K562 (cell line): Measurements from ENCODE around the gene PLEKHM2. TPM values are rescaled to one million over a fixed set of nuclear protein-coding genes. Genes with fewer than 3 reads are reported as not detected.

Experiments used
- ATAC-seq: fragments of 200-7000 bp; cut with Tn5 transposase; 3 replicates; pipeline ENCODE4 v1.9.1; 2020; ENCODE audit warnings: moderate library complexity
- BruUV-seq: library from RNA; stranded (reverse); fragments of 400-500 nt; replicated peaks from 2 replicates; lab custom pipeline; 2021; lab: Mats Ljungman, UMichigan
- CTCF ChIA-PET: fragments of 300-600 bp; formaldehyde crosslinking; extraction: SDS; loops from one replicate; lab custom pipeline; 2021; ENCODE audit warnings: low intra/inter-chr PET ratio; lab: Yijun Ruan, JAX
- POLR2A ChIA-PET: fragments of 300-600, 350-650 bp; sonication (Branson Sonifier 250); formaldehyde crosslinking; extraction: SDS; loops from one replicate; lab custom pipeline; 2021; ENCODE audit warnings: antibody characterized with exemption, inconsistent platforms; lab: Yijun Ruan, JAX
- DNase-seq, 4 experiments: peaks; one replicate each; pipeline versions ENCODE4 v3.0.0 to v3.0.0-alpha.2; 2011 to 2018; ENCODE audit warnings: low spot score in 3 of 4, mixed read lengths in 3 of 4; ENCODE audit errors: extremely low read depth in 1 of 4
- FAIRE-seq: peaks from 2 replicates; lab custom pipeline; 2011; peaks lifted over from hg19 to GRCh38; lab: Jason Lieb, UNC
- H2AFZ ChIP-seq: 2 replicates; pipeline ENCODE4 v1.6.0; 2011; ENCODE audit warnings: low read depth, low read length, control low read depth, inconsistent platforms
- H3K27ac ChIP-seq: fragments of 200-600 bp; 3 replicates; pipeline ENCODE4 v1.8.0; 2011; ENCODE audit warnings: low read depth, mild to moderate bottlenecking, control low read depth, inconsistent platforms, low read length, moderate library complexity, mixed read lengths; ENCODE audit errors: extremely low read depth
- H3K27me3 ChIP-seq, 2 experiments: fragments of 300-600 bp in 1 of 2; 2 replicates in 1 of 2; 3 replicates in 1 of 2; pipeline versions ENCODE4 v1.6.0 to v1.8.0; 2011; ENCODE audit warnings: inconsistent platforms in 2 of 2, low read length in 2 of 2, mild to moderate bottlenecking in 1 of 2, mixed read lengths in 1 of 2, moderate library complexity in 1 of 2; ENCODE audit not compliant: control insufficient read depth in 2 of 2, insufficient read depth in 2 of 2
- H3K36me3 ChIP-seq: fragments of 300-600 bp; 3 replicates; pipeline ENCODE4 v1.8.0; 2011; ENCODE audit warnings: mild to moderate bottlenecking, low read length, inconsistent platforms; ENCODE audit not compliant: control insufficient read depth, insufficient read depth
- H3K4me1 ChIP-seq, 2 experiments: fragments of 200-600 bp in 1 of 2; replicated peaks in 1 of 2; 2 replicates in 1 of 2; 3 replicates in 1 of 2; pipeline versions ENCODE4 v1.5.1 to v1.8.0; 2011; ENCODE audit warnings: inconsistent platforms in 2 of 2, low read length in 2 of 2, mild to moderate bottlenecking in 1 of 2, mixed read lengths in 1 of 2, moderate library complexity in 1 of 2; ENCODE audit not compliant: control insufficient read depth in 2 of 2, insufficient read depth in 2 of 2
- H3K4me2 ChIP-seq: 2 replicates; pipeline ENCODE4 v1.6.1; 2011; ENCODE audit warnings: low read length, control low read depth, inconsistent platforms, mixed read lengths; ENCODE audit not compliant: insufficient read depth
- H3K4me3 ChIP-seq: fragments of 200-600 bp; sonication (generic), shearing (Covaris generic); 2 replicates; pipeline ENCODE4 v1.5.1; 2016; ENCODE audit warnings: control low read depth, inconsistent platforms
- H3K79me2 ChIP-seq: fragments of 200-600 bp; 3 replicates; pipeline ENCODE4 v1.8.0; 2011; ENCODE audit warnings: low read length, inconsistent platforms; ENCODE audit not compliant: control insufficient read depth, insufficient read depth
- H3K9ac ChIP-seq, 2 experiments: 2 replicates each; pipeline versions ENCODE4 v1.6.0 to v1.6.1; 2011; ENCODE audit warnings: low read depth in 2 of 2, low read length in 2 of 2, control low read depth in 1 of 2, inconsistent platforms in 1 of 2, mild to moderate bottlenecking in 1 of 2, mixed read lengths in 1 of 2; ENCODE audit not compliant: insufficient read depth in 1 of 2
- H3K9me1 ChIP-seq: one replicate; pipeline ENCODE4 v1.6.0; 2011; ENCODE audit warnings: inconsistent platforms, mild to moderate bottlenecking, low read length, moderate library complexity; ENCODE audit not compliant: control insufficient read depth, insufficient read depth
- H3K9me3 ChIP-seq: replicated peaks from 2 replicates; pipeline ENCODE4 v1.5.1; 2011; ENCODE audit warnings: low read depth, low read length, inconsistent platforms; ENCODE audit not compliant: control insufficient read depth, insufficient read depth
- H4K20me1 ChIP-seq: replicated peaks from 2 replicates; pipeline ENCODE4 v1.6.1; 2011; ENCODE audit warnings: low read length, inconsistent platforms, mixed read lengths; ENCODE audit not compliant: control insufficient read depth, insufficient read depth
- BRD4 ChIP-seq: fragments of 200-600 bp; sonication (generic); IDR thresholded peaks from 2 replicates; pipeline ENCODE4 v1.6.1; 2017; ENCODE audit warnings: inconsistent platforms
- CHD4 ChIP-seq: fragments of 200-600 bp; sonication (generic); IDR thresholded peaks from 3 replicates; pipeline ENCODE4 v1.6.1; 2012; ENCODE audit warnings: low read depth, mild to moderate bottlenecking, mixed read lengths, low read length, inconsistent platforms; ENCODE audit not compliant: insufficient read depth, insufficient replicate concordance, poor library complexity, severe bottlenecking
- DIDO1 ChIP-seq: fragments of 450-650 bp; IDR thresholded peaks from 2 replicates; pipeline ENCODE4 v1.6.1; 2016; ENCODE audit warnings: low read depth, missing biosample characterization, missing genetic modification characterization
- HMG20A ChIP-seq: fragments of 450-650 bp; formaldehyde crosslinking; conservative IDR thresholded peaks from 2 replicates; pipeline ENCODE4 v1.4.0; 2020; ENCODE audit warnings: mild to moderate bottlenecking, mixed read lengths
- JUNB ChIP-seq: fragments of 450-650 bp; formaldehyde crosslinking; conservative IDR thresholded peaks from 2 replicates; pipeline ENCODE4 v1.4.0; 2020; ENCODE audit warnings: mild to moderate bottlenecking
- PHF8 ChIP-seq: fragments of 200-600 bp; sonication (generic); IDR thresholded peaks from 2 replicates; pipeline ENCODE4 v1.6.1; 2012; ENCODE audit warnings: mixed run types, mild to moderate bottlenecking, inconsistent platforms, low read length, moderate library complexity, borderline replicate concordance
- RCOR1 ChIP-seq, 2 experiments: IDR thresholded peaks; 2 replicates each; pipeline ENCODE4 v1.6.1; 2012; ENCODE audit warnings: low read depth in 2 of 2, low read length in 2 of 2, borderline replicate concordance in 1 of 2, improper control_type of control experiment in 1 of 2
- SAP30 ChIP-seq: fragments of 200-600 bp; sonication (generic); IDR thresholded peaks from 2 replicates; pipeline ENCODE4 v1.6.1; 2012; ENCODE audit warnings: borderline replicate concordance, low read depth, mild to moderate bottlenecking, moderate library complexity, low read length, control low read depth, inconsistent platforms; ENCODE audit not compliant: insufficient read depth, poor library complexity, severe bottlenecking
- SMAD3 ChIP-seq: fragments of 450-650 bp; formaldehyde crosslinking; conservative IDR thresholded peaks from 2 replicates; pipeline ENCODE4 v1.4.0; 2020; ENCODE audit warnings: mild to moderate bottlenecking
- SMARCC2 ChIP-seq: fragments of 450-650 bp; IDR thresholded peaks from 2 replicates; pipeline ENCODE4 v1.6.1; 2017; ENCODE audit warnings: antibody characterized with exemption, moderate library complexity, mild to moderate bottlenecking, low read depth
- STAT5B ChIP-seq: fragments of 250-450 bp; sonication (Bioruptor Pico); IDR thresholded peaks from 2 replicates; pipeline ENCODE4 v1.8.0; 2021; ENCODE audit warnings: mild to moderate bottlenecking, inconsistent platforms
- TOE1 ChIP-seq, 2 experiments: fragments of 450-650 bp in 1 of 2; sonication (generic) in 1 of 2; formaldehyde crosslinking in 1 of 2; IDR thresholded peaks; 2 replicates each; pipeline versions ENCODE4 v1.7.1 to v1.8.0; 2016 to 2022; ENCODE audit warnings: borderline replicate concordance in 2 of 2, mild to moderate bottlenecking in 2 of 2, antibody characterized with exemption in 1 of 2, inconsistent platforms in 1 of 2, low read depth in 1 of 2, missing genetic modification reagents in 1 of 2, moderate library complexity in 1 of 2
- ZNF274 ChIP-seq: IDR thresholded peaks from 2 replicates; pipeline ENCODE4 v1.6.1; 2011; ENCODE audit warnings: low read depth, mild to moderate bottlenecking, low read length, moderate library complexity, borderline replicate concordance
- ZNF431 ChIP-seq: sonication (generic); formaldehyde crosslinking; IDR thresholded peaks from 2 replicates; pipeline ENCODE4 v1.8.0; 2022; ENCODE audit warnings: mild to moderate bottlenecking, missing genetic modification reagents
- ZNF696 ChIP-seq: fragments of 250-450 bp; sonication (Bioruptor Pico); conservative IDR thresholded peaks from 2 replicates; pipeline ENCODE4 v1.4.0; 2020; ENCODE audit warnings: mild to moderate bottlenecking, moderate library complexity
- WGBS: fragments of 100-300 bp; shearing (Covaris generic); methylation state at CpG from one replicate; pipeline ENCODE4 v1.1.6; 2016; ENCODE audit warnings: low coverage, mixed read lengths; ENCODE audit not compliant: insufficient coverage; ENCODE audit errors: missing lambda C conversion rate; 5-methylcytosine and 5-hydroxymethylcytosine counted together
- in situ Hi-C: fragments of 300-500 bp; cut with MboI; formaldehyde crosslinking; loops from 4 replicates; pipeline ENCODE4 v1.15.0; 2018; ENCODE audit warnings: inconsistent platforms, mixed read lengths
- intact Hi-C: fragments of 100-400 bp; cut with micrococcal nuclease; formaldehyde crosslinking; loops from 2 replicates; pipeline ENCODE4 v1.14.2; 2022
- polyA plus RNA-seq, 8 experiments: library from polyadenylated mRNA; depleted of rRNA in 4 of 8; stranded (reverse) in 5 of 8; unstranded in 3 of 8; fragments of >200 nt; fragmentation: Nextera tagmentation in 2 of 8; fragmentation: Illumina TruSeq in 1 of 8; extraction: Ambion mirVana in 2 of 8; extraction: Trizol in 1 of 8; gene quantifications; 2 replicates each; pipeline versions ENCODE4 v1.2.1 to v1.2.3, GENCODE V29; 2011 to 2014; ENCODE audit warnings: inconsistent platforms in 1 of 8, missing spikeins in 1 of 8
- total RNA-seq, 7 experiments: library from RNA; depleted of rRNA in 6 of 7; stranded (reverse); fragments of >200 nt in 6 of 7; fragmentation: Illumina TruSeq in 2 of 7; extraction: Trizol in 2 of 7; gene quantifications; 2 replicates each; pipeline versions ENCODE4 v1.2.1 to v1.2.3, GENCODE V29; 2011 to 2021; ENCODE audit warnings: low replicate concordance in 1 of 7
- TF ChIP-seq, protein P1 (sequence below): sonication (generic); formaldehyde crosslinking; IDR thresholded peaks from 2 replicates; pipeline ENCODE4 v1.8.0; 2023; ENCODE audit warnings: missing genetic modification reagents, mild to moderate bottlenecking, borderline replicate concordance

PLEKHM2 gene
- total and polyA plus RNA-seq, 9 of the 15 experiments (the other 6 are each of a cell fraction or from before 2014, with no cell fraction given) = 0.27 to 63.7 (median 33.2) TPM

DNA sequence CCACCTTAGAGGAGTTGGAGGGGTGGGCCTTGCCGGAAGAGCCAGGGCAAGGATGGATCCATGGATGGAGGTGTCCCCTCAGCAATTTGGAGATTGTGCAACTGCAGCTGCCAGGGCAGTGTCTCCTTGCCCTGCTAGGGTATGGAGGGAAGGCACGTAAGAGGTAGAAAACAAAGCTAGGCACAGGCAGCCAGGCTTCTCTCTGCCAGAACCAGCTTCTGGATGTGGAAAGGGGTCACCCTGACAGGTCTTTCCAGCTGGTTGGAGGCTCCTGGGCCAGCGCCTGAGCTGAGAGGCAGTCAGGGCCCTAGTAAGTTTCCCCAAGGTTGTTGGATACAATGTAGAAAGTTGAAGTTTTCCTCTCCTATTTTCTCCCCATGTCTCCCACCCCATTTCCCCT lies 36.7 kb downstream of the PLEKHM2 start:
- H2AFZ ChIP-seq = no peak overlapping the region
- peaks cover 0 to 9% of the 10 kb centered on the region in 2 experiments; a peak in 1 of 5 replicates for H3K4me1 ChIP-seq
- H3K27me3 ChIP-seq = no peaks in the 10 kb centered on the region
- H3K9me3 ChIP-seq = no peaks in the 10 kb centered on the region
- WGBS = 96% methylated on average over 3 of the region's 3 CpGs
- H3K27ac ChIP-seq = no peak overlapping the region
- intact Hi-C loops (no loop called here), in situ Hi-C loops (no loop called here)
- no peaks in the 10 kb centered on the region for H3K9me1 ChIP-seq
- no peak overlapping the region for H3K4me2 ChIP-seq
- POLR2A ChIA-PET = interaction anchor here (0.6 to 1.8 kb wide), 4 partner anchors 10 to 80 kb away, joined by 3 to 4 read pairs (median 3); no protein-coding TSS in a partner anchor
- no peak for DNase-seq
- CTCF ChIA-PET = no interaction called here
- TF ChIP-seq JUNB (CRISPR knock-in tag) (no peak), ZNF696 (CRISPR knock-in tag) (no peak), ZNF274 (no peak), HMG20A (CRISPR knock-in tag) (no peak), SMARCC2 (no peak), STAT5B (no peak), TOE1 (IDR thresholded peaks at IDR 0.05; ENCODE audit: borderline replicate concordance) (no peak), TOE1 (CRISPR knock-in tag; IDR thresholded peaks at IDR 0.05; ENCODE audit: borderline replicate concordance, low read depth) (no peak), CHD4 (no peak), SMAD3 (CRISPR knock-in tag) (no peak), DIDO1 (no peak), SAP30 (no peak), RCOR1 (IDR thresholded peaks at IDR 0.05; ENCODE audit: borderline replicate concordance in 1 of 2, low read depth in 2 of 2, low read length in 2 of 2) (no peak), ZNF431 (no peak), BRD4 (no peak), PHF8 (no peak)
- TF ChIP-seq, protein P1, sequence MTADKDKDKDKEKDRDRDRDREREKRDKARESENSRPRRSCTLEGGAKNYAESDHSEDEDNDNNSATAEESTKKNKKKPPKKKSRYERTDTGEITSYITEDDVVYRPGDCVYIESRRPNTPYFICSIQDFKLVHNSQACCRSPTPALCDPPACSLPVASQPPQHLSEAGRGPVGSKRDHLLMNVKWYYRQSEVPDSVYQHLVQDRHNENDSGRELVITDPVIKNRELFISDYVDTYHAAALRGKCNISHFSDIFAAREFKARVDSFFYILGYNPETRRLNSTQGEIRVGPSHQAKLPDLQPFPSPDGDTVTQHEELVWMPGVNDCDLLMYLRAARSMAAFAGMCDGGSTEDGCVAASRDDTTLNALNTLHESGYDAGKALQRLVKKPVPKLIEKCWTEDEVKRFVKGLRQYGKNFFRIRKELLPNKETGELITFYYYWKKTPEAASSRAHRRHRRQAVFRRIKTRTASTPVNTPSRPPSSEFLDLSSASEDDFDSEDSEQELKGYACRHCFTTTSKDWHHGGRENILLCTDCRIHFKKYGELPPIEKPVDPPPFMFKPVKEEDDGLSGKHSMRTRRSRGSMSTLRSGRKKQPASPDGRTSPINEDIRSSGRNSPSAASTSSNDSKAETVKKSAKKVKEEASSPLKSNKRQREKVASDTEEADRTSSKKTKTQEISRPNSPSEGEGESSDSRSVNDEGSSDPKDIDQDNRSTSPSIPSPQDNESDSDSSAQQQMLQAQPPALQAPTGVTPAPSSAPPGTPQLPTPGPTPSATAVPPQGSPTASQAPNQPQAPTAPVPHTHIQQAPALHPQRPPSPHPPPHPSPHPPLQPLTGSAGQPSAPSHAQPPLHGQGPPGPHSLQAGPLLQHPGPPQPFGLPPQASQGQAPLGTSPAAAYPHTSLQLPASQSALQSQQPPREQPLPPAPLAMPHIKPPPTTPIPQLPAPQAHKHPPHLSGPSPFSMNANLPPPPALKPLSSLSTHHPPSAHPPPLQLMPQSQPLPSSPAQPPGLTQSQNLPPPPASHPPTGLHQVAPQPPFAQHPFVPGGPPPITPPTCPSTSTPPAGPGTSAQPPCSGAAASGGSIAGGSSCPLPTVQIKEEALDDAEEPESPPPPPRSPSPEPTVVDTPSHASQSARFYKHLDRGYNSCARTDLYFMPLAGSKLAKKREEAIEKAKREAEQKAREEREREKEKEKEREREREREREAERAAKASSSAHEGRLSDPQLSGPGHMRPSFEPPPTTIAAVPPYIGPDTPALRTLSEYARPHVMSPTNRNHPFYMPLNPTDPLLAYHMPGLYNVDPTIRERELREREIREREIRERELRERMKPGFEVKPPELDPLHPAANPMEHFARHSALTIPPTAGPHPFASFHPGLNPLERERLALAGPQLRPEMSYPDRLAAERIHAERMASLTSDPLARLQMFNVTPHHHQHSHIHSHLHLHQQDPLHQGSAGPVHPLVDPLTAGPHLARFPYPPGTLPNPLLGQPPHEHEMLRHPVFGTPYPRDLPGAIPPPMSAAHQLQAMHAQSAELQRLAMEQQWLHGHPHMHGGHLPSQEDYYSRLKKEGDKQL (CRISPR knock-in tag) = no peak
- TF ChIP-seq, all 486 proteins: peak for 0
- FAIRE-seq (no peak), ATAC-seq (no peak)
- H3K4me3 ChIP-seq = no peak overlapping the region
- no TSS peak for BruUV-seq
- no peaks in the 10 kb centered on the region for H3K79me2 ChIP-seq
- H3K9ac ChIP-seq = peak overlapping the region in 1 of 2 experiments; percentile 59; a peak in 1 of 4 replicates
- no peaks in the 10 kb centered on the region; the same call in 1 of the 2 replicates for H4K20me1 ChIP-seq
- H3K36me3 ChIP-seq = peaks cover 77% of the 10 kb centered on the region
